HG02943 (cell line): Measurements from ENCODE around the gene SBSN.

Experiments
- ATAC-seq: cut with Tn5 transposase; IDR thresholded peaks from one replicate; pipeline ENCODE4 v1.9.1; 2021; ENCODE audit warnings: mild to moderate bottlenecking, low read depth, moderate library complexity; ENCODE audit not compliant: unreplicated experiment

The SBSN gene

DNA sequence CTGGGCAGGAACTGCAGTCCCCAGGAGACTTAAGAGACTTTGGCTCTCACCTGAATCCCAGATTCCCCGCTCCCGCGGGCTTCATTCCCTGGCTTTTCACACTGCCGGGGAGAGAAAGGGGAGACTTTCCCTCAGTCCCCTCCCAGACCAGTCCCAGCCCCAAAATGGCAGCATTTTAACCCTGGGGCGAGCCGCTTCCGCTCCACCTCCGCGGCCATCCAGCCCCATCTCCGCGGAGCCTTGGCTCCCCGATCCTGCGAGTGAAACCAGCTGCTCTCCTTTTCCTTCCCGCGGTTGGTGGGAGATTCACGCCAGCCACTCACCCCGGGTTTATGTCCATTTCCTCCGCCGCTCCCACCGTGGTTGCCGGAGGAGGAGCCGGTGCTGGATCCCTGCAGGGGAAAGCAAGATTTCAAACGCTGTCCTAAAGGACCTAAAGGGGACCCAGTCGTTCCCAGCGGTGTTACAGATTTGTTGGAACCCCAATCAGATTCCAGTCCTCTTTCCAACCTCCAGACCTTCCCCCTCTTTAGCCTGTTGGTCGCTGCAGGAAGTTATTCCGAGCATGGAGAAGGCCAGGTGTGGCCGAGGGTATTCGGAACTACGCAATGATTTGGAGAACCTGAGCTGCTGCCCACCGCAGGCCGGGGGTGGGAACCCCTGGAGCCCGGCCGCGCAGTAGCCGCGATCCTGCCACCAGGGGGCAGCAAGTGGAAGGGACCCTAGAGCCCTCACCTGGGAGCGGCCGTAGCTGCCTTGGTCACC lies 18.1 kb downstream of the SBSN start:
- no peak for ATAC-seq

DNA sequence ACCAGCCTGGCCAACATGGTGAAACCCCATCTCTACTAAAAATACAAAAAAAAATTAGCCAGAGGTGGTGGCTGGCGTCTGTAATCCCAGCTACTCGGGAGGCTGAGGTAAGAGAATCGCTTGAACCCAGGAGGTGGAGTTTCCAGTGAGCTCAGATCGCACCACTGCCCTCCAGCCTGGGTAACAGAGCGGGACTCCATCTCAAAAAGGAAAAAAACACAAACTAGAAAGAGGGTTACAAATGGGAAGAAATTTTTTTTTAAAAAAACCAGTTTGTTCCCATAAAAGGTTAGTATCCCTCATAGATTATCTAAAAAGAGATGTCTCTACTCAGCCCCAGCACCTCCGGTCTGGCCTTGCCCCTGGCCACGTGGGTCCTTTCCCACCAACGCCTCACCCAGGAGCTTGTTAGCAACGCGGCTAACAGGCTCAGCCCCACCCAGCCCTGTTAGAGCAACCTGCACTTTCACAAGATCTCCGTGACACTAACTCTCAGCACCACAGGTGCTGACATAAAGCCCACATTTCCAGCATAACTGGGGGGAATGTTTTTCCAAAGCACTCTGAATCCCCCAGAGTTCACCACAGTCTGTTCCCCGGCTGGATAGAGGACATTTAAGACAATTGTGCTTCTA lies 19.0 kb downstream of the SBSN start:
- no peak for ATAC-seq

DNA sequence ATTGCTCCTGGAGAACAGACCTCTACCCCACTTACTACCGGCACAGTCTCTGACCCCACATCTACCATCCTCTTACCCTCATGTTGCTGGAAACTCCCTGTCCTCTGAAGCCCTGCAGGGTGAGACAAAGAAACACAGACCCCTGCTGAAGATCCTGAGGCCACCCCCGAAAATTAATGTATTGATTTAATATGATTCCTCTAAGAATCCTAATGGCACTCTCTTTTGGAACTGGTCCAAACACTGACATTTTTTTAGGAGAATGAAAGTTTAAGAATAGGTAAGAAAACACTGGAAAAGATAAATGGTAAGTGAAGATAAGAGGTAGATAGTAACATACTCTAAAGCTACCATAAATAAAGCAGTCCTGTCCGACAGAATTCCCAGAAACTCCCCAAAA lies 20.0 kb downstream of the SBSN start:
- no peak for ATAC-seq

DNA sequence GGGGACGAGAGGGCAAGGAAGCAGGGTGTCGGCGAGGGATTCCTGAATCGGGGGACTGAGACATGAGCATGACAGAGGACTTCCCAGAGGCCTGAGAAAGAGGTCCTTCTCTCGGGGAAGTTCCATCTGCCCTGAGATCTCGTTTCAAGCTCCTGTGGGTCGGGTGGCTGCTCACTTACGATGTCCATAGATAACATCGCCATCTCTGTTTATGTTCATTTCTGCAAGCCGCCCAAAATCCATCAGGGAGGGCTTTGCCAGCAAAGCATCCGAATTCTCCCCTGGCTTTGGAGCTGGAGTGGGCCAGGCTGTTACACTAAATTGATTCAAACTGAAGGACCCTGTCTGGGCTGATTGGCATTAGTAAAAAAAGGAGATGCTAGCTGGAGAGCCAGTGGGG lies 20.6 kb downstream of the SBSN start:
- ATAC-seq = no peak

DNA sequence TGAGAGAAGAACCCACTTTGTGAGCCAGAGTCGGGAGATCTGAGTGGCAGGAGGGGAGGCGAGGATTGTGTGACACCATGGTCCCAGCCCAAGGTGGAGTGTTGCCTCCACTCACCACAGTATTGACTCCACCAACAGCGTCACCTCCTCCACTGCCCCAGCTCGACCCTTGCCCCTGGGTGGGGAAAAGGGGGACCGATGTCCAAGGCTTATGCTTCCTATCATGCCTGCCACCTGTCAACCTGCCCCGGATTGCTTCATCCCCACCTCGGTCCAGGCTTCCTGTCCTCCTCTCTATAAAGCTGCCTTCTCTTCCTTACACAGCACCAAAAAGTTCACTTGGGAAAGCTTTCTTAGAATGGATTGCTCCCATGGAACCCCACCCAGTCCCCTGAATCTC lies 22.1 kb downstream of the SBSN start:
- no peak for ATAC-seq

DNA sequence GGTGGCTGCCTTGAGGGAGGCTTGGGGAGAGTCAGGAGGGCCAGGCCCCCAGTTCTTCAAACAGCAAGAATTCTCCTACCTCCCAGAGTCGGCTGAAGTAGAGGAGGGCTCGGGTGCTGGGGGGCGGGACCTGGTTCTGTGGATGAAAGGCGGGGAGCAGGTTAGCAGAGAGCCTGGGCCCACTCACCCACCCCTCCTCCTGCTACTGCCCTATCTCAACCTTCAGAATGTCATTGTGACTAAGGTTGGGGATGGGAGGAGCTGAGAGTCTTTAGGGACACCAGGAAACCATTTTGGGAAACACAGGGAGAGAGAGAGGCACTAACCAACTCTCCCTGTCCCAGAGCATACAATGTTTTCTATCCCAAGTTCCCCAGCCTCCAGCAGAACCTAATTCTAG lies 25.4 kb downstream of the SBSN start:
- ATAC-seq = no peak

GRCh38 chr19:35501684-35502083 lies 26.4 kb downstream of the SBSN start:
- no peak for ATAC-seq

- ATAC-seq = no peak
Observed at GRCh38 chr19:35500611-35501010, 27.5 kb downstream of the SBSN start.

- ATAC-seq = no peak
Observed at GRCh38 chr19:35498984-35499527, 29.1 kb downstream of the SBSN start.

- ATAC-seq = no peak
Observed at GRCh38 chr19:35498220-35498619, 29.9 kb downstream of the SBSN start.

DNA sequence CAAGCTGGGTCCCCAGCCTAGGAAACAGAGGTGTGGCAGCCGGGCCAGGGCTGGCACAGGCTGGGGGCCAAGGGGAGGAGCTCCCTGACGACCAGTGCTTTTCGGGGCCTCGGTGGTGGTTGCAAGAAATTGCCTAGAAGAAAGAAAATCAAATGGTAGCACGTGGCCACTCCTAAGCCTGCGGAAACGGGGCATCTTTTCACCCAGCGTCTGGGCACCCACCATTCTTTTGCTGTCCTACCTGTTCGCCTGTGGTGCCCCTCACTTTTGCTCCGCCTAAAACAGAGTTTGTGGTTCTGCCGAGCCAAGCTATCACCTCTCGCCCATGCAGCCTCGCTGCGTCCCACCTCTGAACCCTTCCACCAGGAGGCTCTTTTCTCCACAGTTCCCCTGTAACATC lies 30.7 kb downstream of the SBSN start:
- ATAC-seq = no peak

GRCh38 chr19:35495107-35496064 lies 32.7 kb downstream of the SBSN start:
- ATAC-seq = no peak

- ATAC-seq = no peak
Observed at GRCh38 chr19:35493971-35494370, 34.1 kb downstream of the SBSN start.

DNA sequence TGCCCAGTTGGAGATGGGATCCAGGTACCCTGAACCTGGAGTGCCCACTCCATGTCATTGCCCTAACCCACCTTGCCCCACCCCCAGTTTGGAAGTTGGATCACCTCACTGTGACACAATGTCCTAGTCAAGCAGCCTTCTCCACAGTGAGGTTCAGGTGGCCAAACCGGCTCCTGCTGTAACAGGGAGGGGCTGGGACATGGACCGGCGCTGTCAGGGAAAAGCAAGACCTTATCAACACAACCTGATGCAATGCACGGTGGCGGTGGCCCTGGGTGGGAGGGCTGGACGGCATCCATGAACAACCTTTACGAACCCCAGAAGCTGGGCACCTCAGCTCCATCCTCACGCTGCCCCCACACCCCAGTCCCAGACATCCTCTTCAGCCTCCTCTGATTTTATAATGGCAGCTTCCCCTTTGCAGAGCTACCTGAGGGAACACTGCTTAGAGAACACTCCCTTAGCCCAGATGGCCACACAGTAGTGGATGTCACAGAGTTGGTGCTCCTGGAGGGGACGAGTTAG lies 36.2 kb downstream of the SBSN start:
- ATAC-seq = no peak

DNA sequence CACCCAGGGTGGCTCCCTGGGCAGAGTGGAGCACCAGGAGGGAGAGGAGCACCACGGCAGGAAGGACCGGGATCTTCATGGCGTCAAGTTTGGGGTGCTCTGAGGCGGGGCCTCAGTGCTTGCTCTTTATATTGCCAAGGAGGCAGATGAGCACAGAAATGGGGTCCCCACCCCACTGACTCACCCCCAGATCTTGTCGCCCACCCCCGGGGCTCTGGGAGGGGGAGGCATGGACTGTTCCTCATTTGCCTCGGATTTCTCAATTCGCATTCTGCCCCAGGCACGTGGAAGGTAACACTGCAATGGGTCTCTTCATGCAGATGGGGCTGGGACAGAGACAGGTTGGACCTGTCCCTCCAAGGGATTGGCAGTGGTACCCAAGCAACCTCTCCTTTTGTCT lies 37.7 kb downstream of the SBSN start, which contains the start of gene KRTDAP:
Gene KRTDAP (minus strand): TSS at position 101 of the 400 bp plus-strand sequence. CDS start 22 bp downstream, at position 79.
- ATAC-seq = no peak

DNA sequence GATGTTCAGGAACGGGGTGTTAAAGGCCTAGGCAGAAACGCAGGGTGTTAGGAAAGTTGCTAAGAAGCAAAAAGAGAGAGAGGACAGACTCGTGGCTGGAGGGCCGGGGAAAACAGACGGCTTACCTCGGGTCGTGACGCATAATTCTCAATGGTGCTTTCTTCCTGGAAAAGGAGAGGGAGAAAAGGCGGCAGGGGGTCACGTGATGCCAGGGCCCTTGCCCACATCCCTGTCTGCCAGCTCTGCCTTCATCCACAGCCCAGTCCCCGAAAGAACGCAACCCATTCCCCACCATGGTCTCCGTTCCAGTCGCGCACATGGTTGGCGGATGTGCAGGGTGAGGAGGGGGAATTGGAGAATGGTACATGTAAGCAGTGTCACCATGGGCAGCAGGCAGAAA lies 39.4 kb downstream of the SBSN start:
- no peak for ATAC-seq

- ATAC-seq = no peak
Observed at GRCh38 chr19:35487656-35488182, 40.4 kb downstream of the SBSN start.

- no peak for ATAC-seq
Observed at GRCh38 chr19:35486268-35486708, 41.8 kb downstream of the SBSN start.

DNA sequence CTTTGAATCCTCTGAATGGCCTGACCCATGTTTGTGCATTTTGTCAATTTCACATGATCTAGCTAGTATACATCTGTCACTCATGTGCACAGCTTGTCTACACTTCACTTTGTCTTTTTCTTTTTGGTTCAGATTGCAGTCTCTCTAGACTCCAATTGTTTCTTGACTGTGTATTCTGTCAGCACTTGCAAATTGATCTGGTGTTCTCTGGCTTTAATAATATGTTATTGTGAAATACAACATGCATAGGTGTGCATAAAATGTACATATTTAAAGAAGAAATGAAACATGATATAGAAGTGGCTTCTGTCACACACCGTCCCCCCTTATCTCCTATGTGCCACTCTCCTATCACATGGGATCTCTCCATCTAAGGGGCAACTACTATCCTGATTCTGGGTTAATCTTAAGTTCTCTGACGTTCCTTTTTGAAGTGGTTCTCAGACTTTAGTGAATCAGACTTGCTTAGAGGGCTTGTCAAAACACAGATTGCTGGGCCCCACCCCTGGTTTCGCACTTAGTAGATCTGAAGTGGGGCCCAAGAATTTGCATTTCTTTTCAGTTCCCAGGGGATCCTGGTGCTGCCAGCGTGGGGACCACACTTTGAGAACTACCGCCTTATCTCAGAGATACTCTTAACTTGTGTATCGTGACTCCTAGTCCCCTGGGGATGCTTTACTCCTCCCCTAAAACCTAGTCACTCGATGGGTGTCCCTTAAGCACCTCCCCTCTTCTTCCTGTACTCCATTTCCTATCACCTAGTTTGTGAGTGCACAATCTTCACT lies 43.7 kb downstream of the SBSN start:
- ATAC-seq = peak; percentile 57
